Measurements from ENCODE around the gene ZNF736. TPM values are rescaled to one million over a fixed set of nuclear protein-coding genes. Genes with fewer than 3 reads are reported as not detected.
"Not testable (repeated sequence)": the region's sequence is repeated elsewhere in the genome, so short reads cannot be mapped to it uniquely, and the experiment has no call there.

Gene ZNF736
- total RNA-seq, 2 experiments from 2014 or later, result 26.0 to 27.4 TPM

DNA sequence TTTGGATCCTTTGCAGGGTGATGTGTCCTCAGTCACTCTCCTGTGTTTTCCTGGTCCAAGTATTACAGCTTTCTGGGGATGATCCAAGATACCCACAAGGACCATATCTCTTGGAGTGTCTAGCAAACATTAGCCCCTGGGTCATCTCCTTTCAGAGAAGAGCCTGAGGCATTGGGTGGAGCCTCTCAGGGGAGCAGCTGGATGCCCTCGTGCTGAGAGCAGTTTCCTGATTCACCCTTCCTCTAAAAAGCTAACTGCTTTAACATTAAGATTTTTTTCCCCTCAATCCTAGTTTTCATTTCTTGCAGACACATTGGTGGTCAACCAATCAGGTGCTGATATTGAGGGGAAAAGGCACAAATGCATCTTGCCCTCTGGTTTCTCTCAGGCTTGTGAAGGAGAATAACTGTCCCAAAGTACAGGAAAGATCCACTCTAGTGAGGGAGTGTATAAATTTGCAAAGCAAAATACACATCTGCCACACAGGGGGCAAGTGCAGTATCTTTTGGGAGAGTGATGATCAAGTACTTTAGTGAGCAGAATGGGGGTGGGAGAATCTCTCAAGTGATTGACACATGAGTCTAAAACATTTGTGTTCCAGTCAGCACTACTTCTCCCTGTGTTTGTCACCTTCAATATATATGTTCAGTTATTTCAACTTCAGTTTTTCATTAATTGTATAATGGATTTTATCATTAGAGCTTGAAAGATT is 2.4 kb downstream of the ZNF736 start:
- ATAC-seq; H3K27ac Mint-ChIP-seq; H3K27me3 Mint-ChIP-seq (ENCODE audit: low read depth); DNase-seq: not testable (repeated sequence)
- peaks cover 42% of the 10 kb centered on the region for H3K9me3 Mint-ChIP-seq (ENCODE audit: insufficient read depth)
- CTCF ChIA-PET, result interaction anchor here (2.3 kb wide), 1 partner anchor 9 kb away, joined by 6 read pairs; no protein-coding TSS in a partner anchor
- peaks cover 33% of the 10 kb centered on the region for H3K4me1 Mint-ChIP-seq (ENCODE audit: low read depth)
- peak overlapping the region; percentile 49 for H3K4me3 Mint-ChIP-seq
- POLR2A ChIA-PET, result interaction anchor here (0.8 to 4.2 kb wide), 2 partner anchors 9 to 247 kb away, joined by 3 to 27 read pairs; partner anchors contain the start of gene ZNF680
- H3K36me3 Mint-ChIP-seq (ENCODE audit: low read depth), result peaks cover 52% of the 10 kb centered on the region

DNA sequence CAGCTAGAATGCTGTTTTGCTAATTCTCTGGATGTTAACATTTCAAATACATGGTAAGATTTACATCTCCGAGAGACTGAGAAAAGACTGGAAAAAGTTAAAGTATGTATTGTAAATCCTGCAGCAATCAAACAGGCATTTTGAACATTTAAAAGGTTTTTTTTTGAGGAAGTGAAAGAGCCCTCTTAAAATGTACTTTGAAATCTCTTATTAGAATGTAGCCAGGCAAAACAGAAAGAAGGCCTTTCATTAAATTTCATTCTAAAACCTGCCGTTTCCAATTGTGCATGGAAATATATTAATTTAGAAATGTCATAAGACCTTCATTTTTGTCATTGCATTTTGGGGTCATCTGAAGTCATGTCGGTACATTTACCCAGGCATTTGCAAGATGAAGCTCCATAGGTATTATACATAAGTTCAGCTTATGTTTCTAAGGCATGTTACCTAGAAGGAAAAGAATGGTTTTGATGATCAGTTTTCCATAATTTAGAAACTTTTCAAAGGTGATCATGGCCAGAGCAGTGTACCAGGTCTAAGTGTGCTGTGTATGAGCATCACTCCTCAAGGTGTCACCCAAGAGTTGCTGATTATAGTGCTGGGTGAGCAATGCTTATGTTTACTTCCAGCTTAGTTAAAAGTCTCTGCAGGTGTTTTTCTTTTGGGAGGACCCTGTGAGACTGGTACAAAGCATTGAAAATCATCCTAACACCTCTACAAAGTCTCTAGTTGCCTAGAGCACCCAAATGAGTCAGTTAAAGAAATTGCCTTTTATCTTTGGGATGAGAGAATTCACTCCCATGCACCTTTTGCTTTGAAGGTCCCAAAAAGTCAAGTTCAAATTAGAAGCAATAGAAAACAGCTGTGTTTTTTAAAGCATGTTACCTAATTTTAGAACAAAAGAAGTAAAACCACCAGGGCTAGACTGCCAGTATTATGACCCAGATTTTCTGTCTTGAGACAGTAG is 7.1 kb downstream of the ZNF736 start:
- ChIA-PET POLR2A (interaction anchor here (0.6 to 1.9 kb wide), 3 partner anchors 13 to 353 kb away, joined by 3 to 5 read pairs (median 4); partner anchors contain the start of gene ZNF680), CTCF (interaction anchor here (1.2 kb wide), 1 partner anchor 242 kb away, joined by 3 read pairs; the partner anchor contains the start of gene ZNF680)
- ATAC-seq (no peak), DNase-seq (no peak)
- Mint-ChIP-seq H3K27me3 (ENCODE audit: low read depth) (no peaks in the 10 kb centered on the region), H3K27ac (no peak overlapping the region), H3K4me3 (no peak overlapping the region), H3K4me1 (ENCODE audit: low read depth) (peaks cover 9% of the 10 kb centered on the region), H3K36me3 (ENCODE audit: low read depth) (peaks cover 70% of the 10 kb centered on the region), H3K9me3 (ENCODE audit: insufficient read depth) (peaks cover 69% of the 10 kb centered on the region)

DNA sequence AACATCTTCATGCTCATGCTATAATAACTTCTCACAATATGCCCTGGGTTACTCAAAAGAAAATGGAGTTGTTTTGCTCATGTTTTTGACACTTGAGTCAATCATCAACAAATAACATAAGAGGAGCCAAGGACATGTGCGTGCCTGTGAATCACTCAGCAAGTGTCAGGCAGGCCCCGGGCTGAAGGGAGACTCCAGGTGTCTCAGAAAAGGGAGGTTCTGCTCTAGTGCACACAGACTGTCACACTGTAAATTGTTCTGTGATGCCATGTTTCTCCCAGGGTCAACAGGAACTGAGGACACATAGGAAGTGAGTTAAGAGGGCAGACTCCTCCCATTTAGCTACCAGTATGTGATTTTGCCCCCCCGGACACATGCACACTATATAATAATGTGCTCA is 10.4 kb downstream of the ZNF736 start:
- H3K27ac Mint-ChIP-seq; POLR2A ChIA-PET; H3K4me1 Mint-ChIP-seq (ENCODE audit: low read depth); H3K27me3 Mint-ChIP-seq (ENCODE audit: low read depth); CTCF ChIA-PET; H3K4me3 Mint-ChIP-seq; DNase-seq; ATAC-seq: not testable (repeated sequence)
- H3K9me3 Mint-ChIP-seq (ENCODE audit: insufficient read depth), result peaks cover 73% of the 10 kb centered on the region
- H3K36me3 Mint-ChIP-seq (ENCODE audit: low read depth), result peaks cover 80% of the 10 kb centered on the region

DNA sequence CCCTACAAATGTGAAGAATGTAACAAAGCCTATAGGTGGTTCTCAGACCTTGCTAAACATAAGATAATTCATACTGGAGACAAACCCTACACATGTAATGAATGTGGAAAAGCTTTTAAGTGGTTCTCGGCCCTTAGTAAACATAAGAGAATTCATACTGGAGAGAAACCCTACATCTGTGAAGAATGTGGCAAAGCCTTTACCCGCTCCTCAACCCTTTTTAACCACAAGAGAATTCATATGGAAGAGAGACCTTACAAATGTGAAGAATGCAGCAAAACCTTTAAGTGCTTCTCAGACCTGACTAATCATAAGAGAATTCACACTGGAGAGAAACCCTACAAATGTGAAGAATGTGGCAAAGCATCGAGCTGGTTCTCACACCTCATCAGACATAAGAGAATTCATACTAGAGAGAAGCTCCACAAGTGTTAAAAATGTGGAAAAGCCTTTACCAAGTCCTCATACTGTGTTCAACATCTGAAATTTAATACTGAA is 35.0 kb downstream of the ZNF736 start:
- H3K27me3 Mint-ChIP-seq (ENCODE audit: low read depth); H3K27ac Mint-ChIP-seq; CTCF ChIA-PET; H3K4me3 Mint-ChIP-seq; DNase-seq; ATAC-seq; H3K4me1 Mint-ChIP-seq (ENCODE audit: low read depth); POLR2A ChIA-PET: not testable (repeated sequence)
- Mint-ChIP-seq H3K9me3 (ENCODE audit: insufficient read depth) (peaks cover 70% of the 10 kb centered on the region), H3K36me3 (ENCODE audit: low read depth) (peaks cover 82% of the 10 kb centered on the region)

DNA sequence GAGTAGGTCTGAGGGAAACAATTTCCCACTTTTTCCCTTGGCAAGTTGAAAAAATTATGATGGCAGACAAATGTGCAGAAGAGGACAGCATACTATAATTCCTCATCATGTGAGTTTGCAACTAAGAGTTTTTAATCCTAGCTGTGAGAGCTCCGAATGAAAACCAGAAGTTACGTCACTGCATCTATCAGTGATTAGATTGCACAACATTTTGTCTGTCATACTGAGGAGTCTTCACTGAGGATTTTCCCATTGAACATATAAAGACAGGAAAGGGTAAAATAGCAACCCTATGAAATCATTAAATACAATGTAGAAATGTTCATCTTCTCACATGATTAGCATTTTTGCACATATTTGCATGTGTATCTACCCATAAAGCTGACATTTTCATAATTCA is 45.8 kb downstream of the ZNF736 start:
- H3K4me1 Mint-ChIP-seq (ENCODE audit: low read depth), result no peaks in the 10 kb centered on the region
- ATAC-seq, result no peak
- peaks cover 25% of the 10 kb centered on the region for H3K36me3 Mint-ChIP-seq (ENCODE audit: low read depth)
- no peak overlapping the region for H3K4me3 Mint-ChIP-seq
- DNase-seq, result no peak
- CTCF ChIA-PET, result no interaction called here
- no peak overlapping the region for H3K27ac Mint-ChIP-seq
- peaks cover 48% of the 10 kb centered on the region for H3K9me3 Mint-ChIP-seq (ENCODE audit: insufficient read depth)
- no peaks in the 10 kb centered on the region for H3K27me3 Mint-ChIP-seq (ENCODE audit: low read depth)
- POLR2A ChIA-PET, result no interaction called here

DNA sequence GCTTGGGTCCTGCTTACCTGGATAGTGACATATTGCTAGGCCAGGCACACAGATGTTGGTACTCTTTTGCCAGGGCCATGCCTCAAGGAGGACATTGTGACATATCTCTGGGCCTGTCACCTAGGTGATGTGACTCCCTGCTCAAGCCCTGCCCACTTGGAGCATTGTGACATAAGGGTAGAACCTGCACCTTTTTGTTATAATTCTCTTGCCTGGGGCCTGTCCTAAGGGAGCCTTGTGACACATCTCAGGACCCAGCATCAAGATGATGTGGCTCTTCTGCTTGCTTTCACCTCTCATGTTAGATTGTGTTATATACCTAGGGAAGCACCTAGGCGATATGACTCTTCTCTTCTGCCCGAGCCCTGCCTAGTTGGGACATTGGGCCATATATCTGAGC is 57.4 kb downstream of the ZNF736 start:
- POLR2A ChIA-PET, result no interaction called here
- Mint-ChIP-seq H3K4me3 (no peak overlapping the region), H3K27me3 (ENCODE audit: low read depth) (no peaks in the 10 kb centered on the region), H3K27ac (no peak overlapping the region), H3K36me3 (ENCODE audit: low read depth) (no peaks in the 10 kb centered on the region), H3K9me3 (ENCODE audit: insufficient read depth) (peaks cover 34% of the 10 kb centered on the region), H3K4me1 (ENCODE audit: low read depth) (no peaks in the 10 kb centered on the region)
- CTCF ChIA-PET, result no interaction called here
- no peak for DNase-seq
- ATAC-seq, result no peak

DNA sequence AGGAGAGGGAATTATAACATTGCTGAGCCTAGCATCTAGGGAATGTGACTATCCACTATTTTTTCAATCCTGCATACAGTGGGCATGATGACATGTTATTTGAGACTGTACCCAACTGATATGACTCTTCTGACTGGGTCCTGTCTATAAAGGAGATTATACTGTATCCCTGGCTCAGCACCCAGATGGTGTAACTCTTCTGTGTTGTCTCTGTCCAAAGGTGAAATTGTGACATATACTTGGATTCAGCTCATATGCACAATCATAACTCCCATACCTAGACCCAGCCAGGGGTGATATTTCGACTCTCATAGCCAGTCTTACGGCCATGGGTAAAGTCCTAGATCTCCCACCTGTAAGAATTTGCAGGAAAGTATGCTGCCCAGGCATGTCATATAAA is 59.3 kb downstream of the ZNF736 start:
- Mint-ChIP-seq H3K27me3 (ENCODE audit: low read depth) (no peaks in the 10 kb centered on the region), H3K4me1 (ENCODE audit: low read depth) (no peaks in the 10 kb centered on the region), H3K4me3 (no peak overlapping the region), H3K36me3 (ENCODE audit: low read depth) (no peaks in the 10 kb centered on the region), H3K9me3 (ENCODE audit: insufficient read depth) (peaks cover 36% of the 10 kb centered on the region), H3K27ac (no peak overlapping the region)
- DNase-seq, result no peak
- ChIA-PET POLR2A (no interaction called here), CTCF (no interaction called here)
- ATAC-seq, result no peak

DNA sequence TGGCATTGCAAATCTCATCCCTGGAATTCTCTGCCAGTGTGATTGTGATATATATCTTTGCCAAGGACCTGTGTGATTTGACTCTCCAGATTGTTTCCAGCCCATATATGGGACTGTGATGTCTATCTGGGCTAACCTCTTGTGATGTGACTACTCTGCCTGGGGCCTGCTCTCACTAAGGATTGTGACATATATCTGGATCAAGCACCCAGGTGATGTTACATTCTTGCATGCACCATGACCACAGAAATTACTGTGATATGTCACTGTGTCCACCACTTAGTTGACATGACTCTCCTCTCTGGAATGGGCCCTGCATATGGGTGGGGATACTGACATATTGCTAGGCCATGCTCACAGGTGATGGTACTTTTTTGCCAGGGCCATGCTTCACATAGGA is 86.6 kb downstream of the ZNF736 start:
- Mint-ChIP-seq H3K4me3 (no peak overlapping the region), H3K4me1 (ENCODE audit: low read depth) (no peaks in the 10 kb centered on the region), H3K27me3 (ENCODE audit: low read depth) (no peaks in the 10 kb centered on the region), H3K36me3 (ENCODE audit: low read depth) (no peaks in the 10 kb centered on the region), H3K9me3 (ENCODE audit: insufficient read depth) (peaks cover 17% of the 10 kb centered on the region), H3K27ac (no peak overlapping the region)
- ChIA-PET POLR2A (no interaction called here), CTCF (no interaction called here)
- ATAC-seq (no peak), DNase-seq (no peak)

Other genes with a start within 250 kb of the ZNF736 start
- gene ZNF735, start 106.8 kb upstream of the ZNF736 start, total RNA-seq, result not detected
- not detected for gene ZNF679, start 85.5 kb upstream of the ZNF736 start, total RNA-seq
- gene ZNF680, start 249.1 kb downstream of the ZNF736 start, total RNA-seq, result 10 to 100 TPM; 12.9 to 13.1 TPM